ENCODE data around the gene XYLB. TPM values are rescaled to one million over a fixed set of nuclear protein-coding genes. Genes with fewer than 3 reads are reported as not detected.

Gene XYLB
- total RNA-seq, 3 donors from 2014 or later (not counting 1 experiment from before 2014, with no cell fraction given) = 1.6 to 3.7 (median 2.4) TPM

- H3K36me3 Mint-ChIP-seq = no peaks in the 10 kb centered on the region
- DNase-seq = no peak
- no peak overlapping the region for H3K4me3 Mint-ChIP-seq
- intact Hi-C loops (cut with micrococcal nuclease) = no loop called here
- H3K9me3 Mint-ChIP-seq = no peaks in the 10 kb centered on the region
- no peaks in the 10 kb centered on the region for H3K9me3 ChIP-seq (ENCODE audit: control insufficient read depth, insufficient read depth, low read length)
- no peak for ATAC-seq
- peaks cover 7 to 12% of the 10 kb centered on the region in 2 donors for H3K27me3 Mint-ChIP-seq (ENCODE audit: low read depth in 2 of 2)
- 96% methylated on average over 6 of the region's 6 CpGs for WGBS (ENCODE audit: insufficient coverage)
- H3K27ac ChIP-seq (ENCODE audit: low read length) = no peak overlapping the region
- peaks cover 8 to 12% of the 10 kb centered on the region in 2 donors for H3K4me1 Mint-ChIP-seq
- H3K4me1 ChIP-seq (ENCODE audit: control insufficient read depth, insufficient read depth, low read length) = peaks cover 6% of the 10 kb centered on the region
- no peak for TF ChIP-seq CTCF (IDR thresholded peaks at IDR 0.05)
- no peak overlapping the region for H3K27ac Mint-ChIP-seq
- no peak overlapping the region for H3K4me3 ChIP-seq (ENCODE audit: low read length)
- no peaks in the 10 kb centered on the region for H3K27me3 ChIP-seq (ENCODE audit: control insufficient read depth, insufficient read depth, low read length)
- no peaks in the 10 kb centered on the region for H3K36me3 ChIP-seq (ENCODE audit: control insufficient read depth, insufficient read depth, low read length)
Observed at GRCh38 chr3:38335263-38335662, 11.3 kb upstream of the XYLB start.

GRCh38 chr3:38337703-38338102 is 8.9 kb upstream of the XYLB start:
- no peaks in the 10 kb centered on the region for H3K36me3 Mint-ChIP-seq

GRCh38 chr3:38343797-38344594 is 2.6 kb upstream of the XYLB start:
- DNase-seq (no peak), ATAC-seq (no peak)
- no peak overlapping the region for H3K4me3 Mint-ChIP-seq
- H3K27ac Mint-ChIP-seq = no peak overlapping the region
- H3K36me3 Mint-ChIP-seq = no peaks in the 10 kb centered on the region
- H3K4me1 Mint-ChIP-seq = peaks cover 0 to 10% of the 10 kb centered on the region in 2 donors
- 94% methylated on average over 3 of the region's 3 CpGs for WGBS (ENCODE audit: insufficient coverage)
- intact Hi-C loops (cut with micrococcal nuclease) = loop anchor here (5.0 kb wide), 1 partner anchor 227 kb away; no protein-coding TSS in a partner anchor
- Histone ChIP-seq H3K4me3 (ENCODE audit: low read length) (no peak overlapping the region), H3K36me3 (ENCODE audit: control insufficient read depth, insufficient read depth, low read length) (no peaks in the 10 kb centered on the region), H3K9me3 (ENCODE audit: control insufficient read depth, insufficient read depth, low read length) (no peaks in the 10 kb centered on the region), H3K27me3 (ENCODE audit: control insufficient read depth, insufficient read depth, low read length) (no peaks in the 10 kb centered on the region), H3K27ac (ENCODE audit: low read length) (no peak overlapping the region), H3K4me1 (ENCODE audit: control insufficient read depth, insufficient read depth, low read length) (peaks cover 13% of the 10 kb centered on the region)
- TF ChIP-seq CTCF (IDR thresholded peaks at IDR 0.05) = no peak
- H3K27me3 Mint-ChIP-seq (ENCODE audit: low read depth in 2 of 2) = peaks cover 4 to 5% of the 10 kb centered on the region in 2 donors
- H3K9me3 Mint-ChIP-seq = no peaks in the 10 kb centered on the region

More at GRCh38 chr3:38337703-38338102, 8.9 kb upstream of the XYLB start:
- Mint-ChIP-seq H3K4me1 (peaks cover 8 to 12% of the 10 kb centered on the region in 2 donors), H3K4me3 (no peak overlapping the region), H3K27ac (no peak overlapping the region), H3K9me3 (no peaks in the 10 kb centered on the region), H3K27me3 (ENCODE audit: low read depth in 2 of 2) (peaks cover 0 to 12% of the 10 kb centered on the region in 2 donors)
- no peak for DNase-seq
- Histone ChIP-seq H3K9me3 (ENCODE audit: control insufficient read depth, insufficient read depth, low read length) (no peaks in the 10 kb centered on the region), H3K4me3 (ENCODE audit: low read length) (no peak overlapping the region), H3K27me3 (ENCODE audit: control insufficient read depth, insufficient read depth, low read length) (no peaks in the 10 kb centered on the region), H3K4me1 (ENCODE audit: control insufficient read depth, insufficient read depth, low read length) (peaks cover 6% of the 10 kb centered on the region), H3K27ac (ENCODE audit: low read length) (no peak overlapping the region), H3K36me3 (ENCODE audit: control insufficient read depth, insufficient read depth, low read length) (no peaks in the 10 kb centered on the region)
- intact Hi-C loops (cut with micrococcal nuclease) = no loop called here
- TF ChIP-seq CTCF (IDR thresholded peaks at IDR 0.05) = no peak
- no CpG with 5 or more reads among the region's 2 CpGs for WGBS (ENCODE audit: insufficient coverage)
- ATAC-seq = no peak
